Measurements from ENCODE around the gene GNA15. TPM values are rescaled to one million over a fixed set of nuclear protein-coding genes. Genes with fewer than 3 reads are reported as not detected.
"Not testable (repeated sequence)": the region's sequence is repeated elsewhere in the genome, so short reads cannot be mapped to it uniquely, and the experiment has no call there.

GNA15 gene
- total RNA-seq, 2 experiments from 2014 or later = 44.1 to 45.5 TPM

GRCh38 chr19:3190470-3190770, 54.6 kb downstream of the GNA15 start:
- ChIA-PET POLR2A (no interaction called here), CTCF (no interaction called here)
- DNase-seq = no peak
- H3K27me3 Mint-ChIP-seq = no peaks in the 10 kb centered on the region
- intact Hi-C loops (cut with micrococcal nuclease) = no loop called here
- no peak for ATAC-seq
- no peak overlapping the region for H3K4me3 Mint-ChIP-seq
- H3K9me3 Mint-ChIP-seq = no peaks in the 10 kb centered on the region
- no peak for TF ChIP-seq CTCF (IDR thresholded peaks at IDR 0.05)
- H3K4me1 Mint-ChIP-seq (ENCODE audit: low read depth) = peaks cover 32% of the 10 kb centered on the region
- peaks cover 42% of the 10 kb centered on the region for H3K36me3 Mint-ChIP-seq (ENCODE audit: low read depth)
- no peak overlapping the region for H3K27ac Mint-ChIP-seq

GRCh38 chr19:3190921-3191805, 55.3 kb downstream of the GNA15 start:
- no peak for ATAC-seq
- Mint-ChIP-seq H3K27ac (no peak overlapping the region), H3K4me1 (ENCODE audit: low read depth) (peaks cover 32% of the 10 kb centered on the region), H3K27me3 (no peaks in the 10 kb centered on the region), H3K9me3 (no peaks in the 10 kb centered on the region), H3K4me3 (no peak overlapping the region), H3K36me3 (ENCODE audit: low read depth) (peaks cover 42% of the 10 kb centered on the region)
- CTCF ChIA-PET = no interaction called here
- TF ChIP-seq CTCF (IDR thresholded peaks at IDR 0.05) = no peak
- POLR2A ChIA-PET = no interaction called here
- DNase-seq = no peak
- intact Hi-C loops (cut with micrococcal nuclease) = no loop called here

- H3K9me3 Mint-ChIP-seq; DNase-seq; H3K27ac Mint-ChIP-seq; H3K27me3 Mint-ChIP-seq; H3K4me3 Mint-ChIP-seq; POLR2A ChIA-PET; intact Hi-C loops (cut with micrococcal nuclease); CTCF ChIA-PET; ATAC-seq: not testable (repeated sequence)
- H3K36me3 Mint-ChIP-seq (ENCODE audit: low read depth) = peaks cover 39% of the 10 kb centered on the region
- H3K4me1 Mint-ChIP-seq (ENCODE audit: low read depth) = peaks cover 29% of the 10 kb centered on the region
Observed at GRCh38 chr19:3191806-3192104, 55.9 kb downstream of the GNA15 start.

- no peaks in the 10 kb centered on the region for H3K9me3 Mint-ChIP-seq
- CTCF ChIA-PET = no interaction called here
Observed at GRCh38 chr19:3192228-3192635, 56.4 kb downstream of the GNA15 start.

GRCh38 chr19:3192684-3193083, 56.9 kb downstream of the GNA15 start:
- POLR2A ChIA-PET = no interaction called here
- H3K4me3 Mint-ChIP-seq = no peak overlapping the region
- CTCF ChIA-PET = no interaction called here
- peaks cover 33% of the 10 kb centered on the region for H3K36me3 Mint-ChIP-seq (ENCODE audit: low read depth)
- peaks cover 20% of the 10 kb centered on the region for H3K4me1 Mint-ChIP-seq (ENCODE audit: low read depth)
- H3K9me3 Mint-ChIP-seq = no peaks in the 10 kb centered on the region
- H3K27ac Mint-ChIP-seq = no peak overlapping the region
- TF ChIP-seq CTCF (IDR thresholded peaks at IDR 0.05) = no peak
- H3K27me3 Mint-ChIP-seq = no peaks in the 10 kb centered on the region
- DNase-seq = no peak
- intact Hi-C loops (cut with micrococcal nuclease) = no loop called here
- ATAC-seq = no peak

More at GRCh38 chr19:3192228-3192635, 56.4 kb downstream of the GNA15 start:
- ATAC-seq = no peak
- TF ChIP-seq CTCF (IDR thresholded peaks at IDR 0.05) = no peak
- peaks cover 34% of the 10 kb centered on the region for H3K36me3 Mint-ChIP-seq (ENCODE audit: low read depth)
- no peak for DNase-seq
- intact Hi-C loops (cut with micrococcal nuclease) = no loop called here
- H3K4me3 Mint-ChIP-seq = no peak overlapping the region
- POLR2A ChIA-PET = no interaction called here
- no peaks in the 10 kb centered on the region for H3K27me3 Mint-ChIP-seq
- no peak overlapping the region for H3K27ac Mint-ChIP-seq
- H3K4me1 Mint-ChIP-seq (ENCODE audit: low read depth) = peaks cover 25% of the 10 kb centered on the region
